Stimulated activated CD4-positive, alpha-beta T cell treated with anti-CD3 and anti-CD28 coated beads, TNF-alpha, amount 100 ng/mL, for 48 hours (primary cell): Measurements from ENCODE around the gene BAIAP2L2.
"Not testable (repeated sequence)": the region's sequence is repeated elsewhere in the genome, so short reads cannot be mapped to it uniquely, and the experiment has no call there.

Experiments used
- DNase-seq, 3 donors: peaks; one replicate each; pipeline ENCODE4 v3.0.0-alpha.2; 2020; ENCODE audit warnings: low read depth in 3 of 3

BAIAP2L2 gene

GRCh38 chr22:38129021-38129420 lies 18.5 kb upstream of the BAIAP2L2 start:
- DNase-seq: no peak

- DNase-seq: no peak
These were observed 17.4 kb upstream of the BAIAP2L2 start for GRCh38 chr22:38127869-38128268.

DNA sequence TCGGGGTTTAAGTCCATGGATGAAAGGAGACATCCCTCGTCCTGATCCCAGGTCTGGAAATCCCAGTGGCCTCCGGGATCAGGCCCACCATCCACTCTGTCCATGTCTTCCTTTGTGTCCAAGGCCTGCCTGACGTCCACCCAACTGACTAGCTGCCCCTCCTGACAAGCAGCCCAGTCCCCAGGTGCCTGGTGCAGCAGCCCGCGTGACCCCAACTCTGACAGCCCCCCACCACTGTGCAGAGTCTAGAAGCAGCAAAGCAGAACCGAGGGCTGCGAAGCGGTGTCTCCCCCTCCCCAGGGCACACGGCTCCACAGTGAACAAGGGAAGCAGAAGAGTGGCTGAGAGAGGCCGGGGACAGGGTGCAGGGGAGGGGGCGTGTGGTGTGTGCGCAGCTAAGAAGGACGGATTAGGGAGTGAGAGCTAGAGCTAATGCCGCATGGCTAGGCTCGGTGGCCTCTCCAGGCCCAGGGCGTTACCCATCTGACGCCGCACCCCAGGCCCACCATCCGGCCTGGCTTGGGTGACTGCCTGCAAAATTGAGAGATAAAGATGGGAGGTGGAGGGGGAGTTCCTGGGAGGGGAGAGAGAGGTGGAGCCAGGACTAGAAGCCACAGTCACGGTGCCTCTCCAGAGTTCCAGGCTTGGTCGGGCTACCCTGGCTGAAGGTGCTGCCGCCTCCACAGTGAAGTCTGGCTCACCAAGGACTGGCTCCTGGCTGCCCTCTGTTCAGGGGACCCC lies 16.6 kb upstream of the BAIAP2L2 start:
- no peak for DNase-seq

DNA sequence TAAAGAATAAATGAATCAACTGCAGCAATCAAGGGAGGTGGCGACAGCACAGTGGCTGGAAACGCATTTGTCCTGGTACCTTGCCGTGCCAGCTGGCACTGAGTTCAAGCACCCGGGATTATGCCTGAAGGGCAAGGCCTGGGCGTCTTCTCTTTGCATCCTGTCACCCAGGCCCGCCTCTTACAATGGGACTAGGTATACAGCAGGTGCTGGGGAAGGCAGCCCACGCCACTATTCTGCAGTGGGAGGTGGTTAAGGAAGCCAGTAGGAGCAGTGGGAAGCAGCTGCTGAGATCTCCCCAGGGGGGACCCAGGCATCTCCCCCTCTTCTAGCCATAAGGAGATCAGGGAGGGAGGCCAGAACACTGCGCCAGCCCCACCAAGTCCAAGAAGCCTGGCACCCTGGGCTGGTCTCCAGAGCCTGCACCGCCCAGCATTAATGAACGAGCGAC lies 15.3 kb upstream of the BAIAP2L2 start:
- DNase-seq: no peak

DNA sequence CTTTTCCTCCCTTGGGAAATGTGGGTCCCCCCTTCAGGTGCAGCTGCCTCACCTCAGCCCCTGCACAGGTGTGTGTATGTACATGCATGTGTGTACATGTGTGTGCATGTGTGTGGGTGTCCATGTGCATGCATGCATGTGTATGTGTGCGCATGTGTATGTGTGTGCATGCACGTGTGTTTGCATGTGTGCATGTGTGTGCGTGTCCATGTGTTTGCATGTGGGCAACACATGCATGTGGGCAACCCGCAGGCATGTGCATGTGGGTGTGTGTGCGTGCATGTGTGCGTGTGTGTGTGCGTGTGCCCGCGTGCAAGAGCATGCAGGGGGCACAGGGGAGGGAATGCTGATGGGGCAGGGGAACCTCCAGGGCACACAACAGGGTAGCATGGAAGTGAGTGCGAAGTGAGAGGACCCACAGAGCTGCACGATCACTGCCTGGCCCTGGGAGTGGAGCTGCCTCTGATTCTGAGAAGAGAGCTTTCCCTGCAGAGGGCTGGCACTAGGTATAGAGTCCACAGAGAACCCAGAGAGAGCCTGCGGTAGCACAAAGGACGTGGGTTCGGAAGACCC lies 14.6 kb upstream of the BAIAP2L2 start:
- DNase-seq: no peak

- no peak for DNase-seq
These were observed 13.9 kb upstream of the BAIAP2L2 start for GRCh38 chr22:38124236-38124974.

DNA sequence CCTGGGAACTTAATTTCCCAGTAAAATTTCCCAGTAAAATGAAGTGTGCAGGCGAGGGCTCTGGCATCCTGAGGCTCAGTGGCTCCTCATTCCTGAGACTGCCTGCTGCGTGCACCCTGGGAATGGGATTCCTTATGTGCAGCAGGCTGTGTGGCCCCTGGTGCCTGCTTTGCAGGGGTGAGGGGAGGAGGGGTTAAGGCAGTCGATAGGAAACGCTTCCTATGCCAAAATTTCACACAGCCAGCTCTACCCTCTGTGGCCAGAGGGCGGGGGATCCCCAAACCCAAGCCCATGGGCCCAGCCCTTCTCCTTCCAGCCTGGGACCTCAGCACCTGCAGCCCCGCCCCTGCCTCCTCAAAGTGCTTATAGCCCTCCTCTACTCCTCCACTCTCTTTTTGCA lies 12.1 kb upstream of the BAIAP2L2 start:
- DNase-seq: no peak

- DNase-seq: no peak
These were observed 10.1 kb upstream of the BAIAP2L2 start for GRCh38 chr22:38120359-38121110.

DNA sequence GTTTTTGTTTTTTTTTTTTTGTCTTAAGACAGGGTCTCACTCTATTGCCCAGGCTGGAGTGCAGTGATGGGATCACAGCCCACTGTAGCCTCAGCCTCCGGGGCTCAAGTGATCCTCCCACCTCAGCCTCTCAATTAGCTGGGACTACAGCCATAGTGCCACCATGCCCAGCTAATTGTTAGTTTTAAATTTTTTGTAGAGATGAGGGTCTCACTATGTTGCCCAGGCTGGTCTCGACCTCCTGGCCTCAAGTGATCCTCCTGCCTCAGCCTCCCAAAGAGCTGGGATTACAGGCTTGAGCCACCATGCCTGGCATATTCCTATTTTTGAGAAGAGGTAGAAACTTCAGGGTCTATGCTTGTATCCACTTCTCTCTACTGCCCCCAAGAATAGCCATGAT lies 8.3 kb upstream of the BAIAP2L2 start:
- not testable (repeated sequence) for DNase-seq

DNA sequence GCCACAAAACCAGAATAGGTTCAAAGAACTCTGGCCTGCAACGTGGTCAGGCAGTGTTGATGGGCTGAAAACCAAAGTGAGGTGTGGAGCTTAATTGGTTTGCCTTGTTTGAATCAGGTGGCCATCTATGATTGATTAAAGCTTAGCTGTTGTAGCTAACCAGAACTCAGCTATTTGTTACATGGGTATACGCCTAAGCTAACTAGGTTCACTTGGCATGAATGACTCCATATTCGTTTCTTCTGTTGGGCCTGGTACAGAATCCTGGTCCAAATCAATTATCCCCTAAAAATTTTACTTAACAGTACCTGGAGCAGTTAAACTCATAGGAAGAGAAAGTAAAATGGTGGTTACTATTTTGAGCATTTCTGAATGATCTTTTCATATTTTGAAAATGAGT lies 7.7 kb upstream of the BAIAP2L2 start:
- DNase-seq: no peak

DNA sequence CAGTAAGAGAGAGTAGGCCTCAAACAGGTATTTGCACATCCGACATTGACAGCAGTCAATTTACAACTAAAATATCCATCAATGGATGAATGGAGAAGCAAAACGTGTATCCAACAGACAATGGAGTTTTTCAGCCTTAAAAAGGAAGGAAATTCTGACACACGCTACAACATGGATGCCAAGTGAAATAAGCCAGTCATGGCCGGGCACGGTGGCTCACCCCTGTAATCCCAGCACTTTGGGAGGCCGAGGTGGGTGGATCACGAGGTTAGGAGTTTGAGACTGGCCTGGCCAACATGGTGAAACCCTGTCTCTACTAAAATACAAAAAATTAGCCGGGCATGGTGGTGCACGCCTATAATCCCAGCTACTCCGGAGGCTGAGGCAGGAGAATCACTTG lies 7.1 kb upstream of the BAIAP2L2 start:
- not testable (repeated sequence) for DNase-seq

GRCh38 chr22:38115423-38116205 lies 5.1 kb upstream of the BAIAP2L2 start:
- DNase-seq: no peak

DNA sequence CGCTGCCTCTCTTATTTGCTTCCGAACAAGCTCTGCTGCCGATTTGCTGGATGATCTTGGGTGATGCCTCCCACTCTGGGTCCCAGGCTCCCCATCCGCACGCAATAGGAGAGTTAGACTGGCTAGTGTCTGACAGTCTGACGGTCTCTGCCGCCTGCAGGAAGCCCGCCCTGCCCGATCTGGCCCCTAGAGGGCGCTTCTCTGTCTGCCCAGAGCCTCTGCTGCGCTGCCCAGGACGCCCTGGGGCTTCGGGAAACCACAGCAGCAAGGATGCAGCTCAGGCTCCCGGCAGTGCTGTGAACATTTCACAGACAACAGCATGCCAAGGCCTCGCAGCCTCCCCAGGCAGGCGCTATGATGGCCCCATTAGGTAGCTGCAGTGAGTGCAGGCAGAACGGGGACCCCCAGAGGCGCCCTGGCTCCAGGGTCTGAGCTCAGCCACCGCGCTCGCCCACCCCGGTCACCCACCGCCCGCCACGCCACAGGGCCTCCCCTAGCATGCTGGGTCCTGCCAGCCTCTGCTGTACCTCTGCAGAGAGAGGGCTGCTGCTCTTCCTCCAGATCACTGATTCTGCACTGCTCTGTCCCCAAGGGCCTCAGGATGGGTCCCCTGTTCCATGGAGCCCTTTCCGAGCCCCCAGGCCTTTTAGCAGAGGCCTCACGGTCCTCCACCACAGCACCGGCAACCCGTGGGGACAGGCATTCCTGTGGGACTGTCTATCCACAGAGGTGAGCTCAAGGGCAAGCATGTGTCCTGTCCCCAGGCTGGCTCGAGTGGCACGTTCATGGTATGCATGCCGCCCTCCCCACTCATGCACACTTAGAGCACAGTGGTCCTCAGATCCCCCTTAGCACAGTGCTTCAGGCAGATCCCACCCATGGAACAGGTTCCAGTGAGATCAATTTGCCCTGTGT lies 4.3 kb upstream of the BAIAP2L2 start:
- DNase-seq: peak; percentile 60 to 66 (median 65)

DNA sequence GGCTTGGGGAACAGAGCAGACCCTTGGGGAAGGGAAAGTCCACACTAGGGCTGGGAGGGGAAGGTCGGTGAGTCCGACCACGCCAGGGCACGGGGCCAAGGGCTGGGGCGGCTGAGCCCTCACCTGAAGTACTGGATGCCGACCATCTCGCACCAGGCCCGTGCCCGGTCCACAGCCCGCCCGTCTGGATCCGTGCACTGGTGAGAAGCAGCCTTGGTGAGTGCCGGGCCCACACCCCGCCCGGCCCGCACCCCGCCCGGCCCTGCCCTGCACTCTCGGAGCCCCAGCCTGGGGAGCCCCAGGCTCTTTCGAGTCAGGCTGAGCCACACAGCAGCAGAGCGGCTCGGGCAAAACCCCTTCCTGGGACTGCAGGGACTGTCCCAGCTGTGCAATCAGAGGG lies 1.9 kb upstream of the BAIAP2L2 start:
- no peak for DNase-seq

GRCh38 chr22:38111925-38112355 lies 1.5 kb upstream of the BAIAP2L2 start:
- DNase-seq: no peak

- DNase-seq: no peak
These were observed 674 bp upstream of the BAIAP2L2 start for GRCh38 chr22:38110863-38111852.

DNA sequence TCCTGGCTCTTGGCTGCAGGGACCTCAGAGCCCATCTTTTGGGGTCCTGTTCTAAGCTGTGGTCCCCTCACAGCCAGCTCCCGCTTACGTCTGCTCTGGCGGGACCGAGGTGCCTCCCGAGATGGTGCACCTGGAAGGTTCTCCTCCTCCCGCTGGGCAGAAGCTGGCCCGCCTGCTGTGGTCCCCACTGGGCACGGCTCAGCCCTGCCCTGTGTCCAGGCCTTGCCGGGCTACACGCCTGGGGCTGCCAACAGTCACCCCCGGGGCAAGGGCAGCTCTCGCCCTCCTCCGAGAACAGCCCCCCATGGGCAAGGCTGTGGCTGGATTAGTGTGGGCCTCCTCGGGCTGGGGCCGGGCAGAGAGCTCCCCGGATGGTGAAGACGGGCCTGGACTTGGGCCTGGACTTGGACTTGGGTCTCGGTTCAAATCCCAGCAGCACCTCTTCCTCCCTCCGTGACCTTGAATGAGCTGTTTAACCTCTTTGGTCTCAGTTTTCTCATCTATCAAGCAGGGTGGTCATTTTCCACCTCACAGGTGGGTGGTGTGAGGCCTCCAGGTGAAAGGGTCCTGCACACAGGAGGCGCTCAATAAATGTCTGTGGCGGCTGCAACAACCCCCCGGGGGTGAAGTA lies 998 bp downstream of the BAIAP2L2 start:
- DNase-seq: no peak

- no peak for DNase-seq
These were observed 1.7 kb downstream of the BAIAP2L2 start for GRCh38 chr22:38108561-38109319.
